D721Med (cell line): ENCODE measurements around the gene ELANE.
"Not testable (repeated sequence)": the region's sequence is repeated elsewhere in the genome, so short reads cannot be mapped to it uniquely, and the experiment has no call there.

ENCODE experiments used
- DNase-seq: peaks from one replicate; pipeline ENCODE4 v3.0.0; 2011; ENCODE audit warnings: low spot score; ENCODE audit not compliant: insufficient read length
- FAIRE-seq: peaks from 2 replicates; lab custom pipeline; 2011; peaks lifted over from hg19 to GRCh38; lab: Jason Lieb, UNC
- CTCF ChIP-seq: IDR thresholded peaks from 2 replicates; pipeline ENCODE4 v1.5.1; 2012; ENCODE audit warnings: mild to moderate bottlenecking, control low read depth; ENCODE audit not compliant: insufficient read depth; ENCODE audit errors: missing control alignments

ELANE gene

GRCh38 chr19:815775-816499 lies 36.2 kb upstream of the ELANE start:
- no peak for DNase-seq
- TF ChIP-seq CTCF = no peak
- no peak for FAIRE-seq

- FAIRE-seq (no peak), DNase-seq (no peak)
- TF ChIP-seq CTCF = no peak
Observed at GRCh38 chr19:816500-816857, 35.6 kb upstream of the ELANE start.

- FAIRE-seq, DNase-seq: not testable (repeated sequence)
Observed at GRCh38 chr19:820212-820611, 31.9 kb upstream of the ELANE start.

- no peak for TF ChIP-seq CTCF
- FAIRE-seq (no peak), DNase-seq (peak; percentile 52)
Observed at GRCh38 chr19:821231-821824, 30.8 kb upstream of the ELANE start.

GRCh38 chr19:821825-822503 lies 30.1 kb upstream of the ELANE start, which contains the start of gene PLPPR3:
Gene PLPPR3 (minus strand): TSS chr19:821955. CDS start chr19:821559, 396 bp downstream.
- no peak for TF ChIP-seq CTCF
- DNase-seq (no peak), FAIRE-seq (no peak)

GRCh38 chr19:823565-824121 lies 28.5 kb upstream of the ELANE start:
- DNase-seq (no peak), FAIRE-seq (no peak)

More at GRCh38 chr19:823565-824121, 28.5 kb upstream of the ELANE start:
- no peak for TF ChIP-seq CTCF
